NB4 (cell line): ENCODE data around the gene ATXN1.

Experiments
- DNase-seq: peaks from one replicate; pipeline ENCODE4 v3.0.0; 2010; ENCODE audit warnings: low read depth
- H3K4me3 ChIP-seq: one replicate; pipeline ENCODE4 v1.5.1; 2011; ENCODE audit warnings: mild to moderate bottlenecking, low read depth, low read length, moderate library complexity
- MYC ChIP-seq: IDR thresholded peaks from 2 replicates; pipeline ENCODE4 v1.6.1; 2011; ENCODE audit warnings: low read depth, low read length
- POLR2A ChIP-seq: IDR thresholded peaks from 2 replicates; pipeline ENCODE4 v1.6.1; 2011; ENCODE audit warnings: mild to moderate bottlenecking; ENCODE audit not compliant: insufficient read length; ENCODE audit errors: extremely low read depth
- TF ChIP-seq, protein P1 (sequence below): IDR thresholded peaks from 2 replicates; pipeline ENCODE4 v1.6.1; 2011; ENCODE audit warnings: low read depth, low read length
- TF ChIP-seq, protein P2 (sequence below): IDR thresholded peaks from one replicate; pipeline ENCODE4 v1.5.1; 2012; ENCODE audit warnings: low read depth, low read length

ATXN1 gene

DNA sequence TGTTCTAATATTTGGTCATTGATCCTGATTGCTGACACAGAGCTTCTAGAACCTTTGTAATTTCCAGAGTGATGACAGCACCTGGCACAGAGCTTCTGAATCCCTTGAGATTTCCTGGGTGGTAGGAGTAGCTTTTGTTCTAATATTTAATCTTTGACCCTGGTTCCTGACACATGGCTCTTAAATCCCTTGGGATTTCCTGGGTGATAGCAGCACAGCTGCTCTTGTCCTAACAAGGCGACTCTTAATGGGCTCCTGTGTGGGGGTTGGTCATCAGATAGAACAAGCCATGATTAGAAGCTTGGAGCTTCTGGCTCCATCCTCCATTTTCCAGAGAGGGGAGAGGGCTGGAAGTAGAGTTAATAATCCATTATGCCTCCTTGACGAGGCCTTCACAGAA lies 504.5 kb downstream of the ATXN1 start:
- H3K4me3 ChIP-seq = no peak overlapping the region
- TF ChIP-seq, protein P1, sequence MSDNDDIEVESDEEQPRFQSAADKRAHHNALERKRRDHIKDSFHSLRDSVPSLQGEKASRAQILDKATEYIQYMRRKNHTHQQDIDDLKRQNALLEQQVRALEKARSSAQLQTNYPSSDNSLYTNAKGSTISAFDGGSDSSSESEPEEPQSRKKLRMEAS = no peak
- no peak for TF ChIP-seq MYC
- TF ChIP-seq, protein P2, sequence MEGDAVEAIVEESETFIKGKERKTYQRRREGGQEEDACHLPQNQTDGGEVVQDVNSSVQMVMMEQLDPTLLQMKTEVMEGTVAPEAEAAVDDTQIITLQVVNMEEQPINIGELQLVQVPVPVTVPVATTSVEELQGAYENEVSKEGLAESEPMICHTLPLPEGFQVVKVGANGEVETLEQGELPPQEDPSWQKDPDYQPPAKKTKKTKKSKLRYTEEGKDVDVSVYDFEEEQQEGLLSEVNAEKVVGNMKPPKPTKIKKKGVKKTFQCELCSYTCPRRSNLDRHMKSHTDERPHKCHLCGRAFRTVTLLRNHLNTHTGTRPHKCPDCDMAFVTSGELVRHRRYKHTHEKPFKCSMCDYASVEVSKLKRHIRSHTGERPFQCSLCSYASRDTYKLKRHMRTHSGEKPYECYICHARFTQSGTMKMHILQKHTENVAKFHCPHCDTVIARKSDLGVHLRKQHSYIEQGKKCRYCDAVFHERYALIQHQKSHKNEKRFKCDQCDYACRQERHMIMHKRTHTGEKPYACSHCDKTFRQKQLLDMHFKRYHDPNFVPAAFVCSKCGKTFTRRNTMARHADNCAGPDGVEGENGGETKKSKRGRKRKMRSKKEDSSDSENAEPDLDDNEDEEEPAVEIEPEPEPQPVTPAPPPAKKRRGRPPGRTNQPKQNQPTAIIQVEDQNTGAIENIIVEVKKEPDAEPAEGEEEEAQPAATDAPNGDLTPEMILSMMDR = no peak
- TF ChIP-seq POLR2A = no peak
- DNase-seq = no peak

DNA sequence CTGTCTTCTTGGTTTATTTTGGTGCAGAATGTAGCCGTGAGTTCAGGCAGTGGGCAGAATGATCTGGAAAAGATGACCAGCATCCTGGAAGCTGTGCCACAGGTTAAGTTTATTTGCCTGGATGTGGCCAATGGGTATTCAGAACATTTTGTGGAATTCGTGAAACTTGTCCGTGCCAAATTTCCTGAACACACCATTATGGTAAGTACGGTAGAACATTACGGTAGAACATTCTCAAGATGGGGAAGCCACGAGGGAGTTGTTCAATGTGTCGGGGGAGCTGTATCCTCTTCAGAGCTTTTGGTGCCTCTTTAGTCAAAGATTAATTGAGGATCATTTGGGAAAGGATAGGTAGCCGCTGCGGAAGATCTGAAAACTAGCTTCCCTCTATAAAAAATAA lies 506.7 kb downstream of the ATXN1 start:
- H3K4me3 ChIP-seq = no peak overlapping the region
- no peak for DNase-seq
- TF ChIP-seq POLR2A = no peak
- TF ChIP-seq MYC = no peak
- TF ChIP-seq, protein P2 = no peak

DNA sequence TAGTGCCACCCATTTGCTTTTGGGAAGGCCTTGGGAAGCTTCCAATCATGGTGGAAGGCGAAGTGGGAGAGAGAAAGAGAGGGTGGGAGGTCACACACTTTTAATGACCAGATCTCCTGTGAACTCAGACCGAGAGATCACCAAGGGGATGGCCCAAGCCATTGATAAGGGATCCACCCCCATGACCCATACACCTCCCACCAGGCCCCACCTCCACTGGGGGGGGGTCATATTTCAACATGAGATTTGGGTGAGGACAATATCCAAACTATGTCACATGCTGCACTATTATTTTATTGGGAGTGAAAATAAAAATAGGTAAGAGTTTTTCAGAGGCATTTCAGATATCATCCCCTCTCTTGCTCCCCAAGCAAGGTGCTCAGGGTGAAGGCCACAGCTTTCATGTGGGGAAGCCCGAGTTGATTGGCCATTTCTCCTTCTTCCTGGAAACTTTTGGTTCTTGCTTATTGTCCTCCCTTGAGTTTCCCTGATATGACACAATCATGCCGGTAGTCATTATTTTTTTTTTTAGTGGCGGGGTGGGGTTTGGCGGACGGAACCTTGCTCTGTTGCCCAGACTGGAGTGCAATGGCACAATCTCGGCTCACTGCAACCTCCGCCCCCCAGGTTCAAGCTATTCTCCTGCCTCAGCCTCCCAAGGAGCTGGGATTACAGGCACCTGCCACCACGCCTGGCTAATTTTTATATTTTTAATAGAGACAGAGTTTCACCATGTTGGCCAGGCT lies 507.7 kb downstream of the ATXN1 start:
- H3K4me3 ChIP-seq = no peak overlapping the region
- TF ChIP-seq POLR2A = no peak
- DNase-seq = no peak

DNA sequence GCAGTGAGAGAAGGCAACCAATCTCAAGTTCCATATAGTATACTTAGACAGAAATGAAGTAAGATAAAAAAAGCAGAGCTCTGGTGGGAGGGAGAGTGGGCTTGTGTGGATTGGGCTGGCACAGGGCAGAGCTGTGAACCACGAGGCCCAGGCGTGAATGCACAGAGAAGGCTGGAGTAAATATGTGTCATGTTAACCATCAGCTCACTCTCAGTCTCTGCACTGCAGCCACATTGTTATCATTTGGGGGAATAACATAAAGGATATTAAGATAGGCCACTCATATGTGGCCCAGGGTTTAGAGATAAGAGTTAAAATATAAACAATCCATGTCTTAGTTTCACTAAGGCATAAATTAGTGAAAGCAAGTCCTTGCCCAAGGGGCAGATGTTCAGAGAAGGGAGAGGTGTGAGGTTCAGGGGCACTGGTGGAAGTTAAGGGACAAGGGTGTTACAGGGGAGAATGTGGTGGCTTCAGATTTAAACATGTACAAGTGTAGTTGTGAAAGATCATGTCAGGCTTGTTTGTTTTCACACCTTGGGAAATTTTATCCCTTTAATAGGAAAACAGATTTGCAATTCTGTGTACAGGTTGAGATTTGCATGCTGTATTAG lies 508.5 kb downstream of the ATXN1 start:
- no peak for TF ChIP-seq POLR2A
- TF ChIP-seq MYC = no peak
- TF ChIP-seq, protein P2 = no peak
- TF ChIP-seq, protein P1 = no peak
- no peak overlapping the region for H3K4me3 ChIP-seq
- no peak for DNase-seq

DNA sequence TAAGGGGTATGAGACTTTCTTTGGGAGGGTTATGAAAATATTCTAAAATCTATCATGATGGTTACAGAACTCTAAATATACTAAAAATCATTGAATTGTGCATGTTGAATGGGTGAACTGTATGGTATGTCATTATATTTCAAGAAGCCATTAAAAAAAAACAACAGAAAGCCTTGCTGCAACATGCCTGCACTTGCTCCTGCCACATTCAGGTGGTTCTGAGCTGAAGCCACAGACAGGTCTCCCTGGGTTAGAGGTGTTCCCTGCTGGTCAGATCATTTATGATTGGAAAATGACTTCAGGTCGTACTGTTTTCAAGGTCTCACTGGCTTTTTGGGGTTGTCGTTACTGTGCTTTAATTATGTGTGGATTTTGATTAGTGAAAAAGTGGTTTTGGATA lies 509.6 kb downstream of the ATXN1 start:
- TF ChIP-seq, protein P2 = no peak
- TF ChIP-seq MYC (no peak), POLR2A (no peak)
- TF ChIP-seq, protein P1 = no peak
- no peak overlapping the region for H3K4me3 ChIP-seq
- DNase-seq = no peak

DNA sequence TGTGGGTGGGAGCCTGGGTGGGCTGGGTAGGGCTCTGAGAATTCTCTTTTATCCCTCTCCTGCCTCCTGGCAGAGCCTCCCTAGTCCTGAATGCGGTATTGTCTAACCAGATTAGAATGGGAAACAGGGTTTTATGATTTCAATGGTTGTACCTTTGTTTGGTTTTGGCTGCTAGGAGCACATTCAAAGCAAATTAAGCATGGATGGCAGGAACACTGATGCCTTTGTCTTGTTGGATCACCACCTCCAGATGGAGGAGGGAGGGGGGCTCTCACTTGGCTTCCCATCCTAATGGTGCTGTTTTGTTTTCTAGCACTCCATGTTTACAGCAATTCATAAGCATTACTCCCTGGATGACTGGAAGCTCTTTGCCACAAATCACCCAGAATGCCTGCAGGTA lies 511.3 kb downstream of the ATXN1 start:
- no peak for DNase-seq
- H3K4me3 ChIP-seq = no peak overlapping the region
- no peak for TF ChIP-seq POLR2A
- TF ChIP-seq, protein P1 = no peak
- TF ChIP-seq MYC = no peak
- TF ChIP-seq, protein P2 = no peak
